H1 (cell line): ENCODE results near the gene RAD51B.

ENCODE experiments used
- CEBPB ChIP-seq: IDR thresholded peaks from 2 replicates; pipeline ENCODE4 v1.6.1; 2012; ENCODE audit warnings: low read depth, low read length
- EZH2 ChIP-seq: fragments of 200-600 bp; sonication (generic); IDR thresholded peaks from 2 replicates; pipeline ENCODE4 v1.7.1; 2012; ENCODE audit warnings: low read depth, mild to moderate bottlenecking, moderate library complexity, low read length, inconsistent platforms; ENCODE audit not compliant: severe bottlenecking
- JUN ChIP-seq: IDR thresholded peaks from 2 replicates; pipeline ENCODE4 v1.6.1; 2011; ENCODE audit warnings: low read depth, mild to moderate bottlenecking, improper control_type of control experiment, low read length
- SUZ12 ChIP-seq: fragments of 200-600 bp; sonication (generic); IDR thresholded peaks from 2 replicates; pipeline ENCODE4 v1.6.1; 2012; ENCODE audit warnings: mild to moderate bottlenecking, inconsistent platforms, low read length, moderate library complexity, mixed read lengths
- TF ChIP-seq, protein P1 (sequence below): IDR thresholded peaks from 2 replicates; pipeline ENCODE4 v1.6.1; 2011; ENCODE audit warnings: low read length, improper control_type of control experiment

DNA sequence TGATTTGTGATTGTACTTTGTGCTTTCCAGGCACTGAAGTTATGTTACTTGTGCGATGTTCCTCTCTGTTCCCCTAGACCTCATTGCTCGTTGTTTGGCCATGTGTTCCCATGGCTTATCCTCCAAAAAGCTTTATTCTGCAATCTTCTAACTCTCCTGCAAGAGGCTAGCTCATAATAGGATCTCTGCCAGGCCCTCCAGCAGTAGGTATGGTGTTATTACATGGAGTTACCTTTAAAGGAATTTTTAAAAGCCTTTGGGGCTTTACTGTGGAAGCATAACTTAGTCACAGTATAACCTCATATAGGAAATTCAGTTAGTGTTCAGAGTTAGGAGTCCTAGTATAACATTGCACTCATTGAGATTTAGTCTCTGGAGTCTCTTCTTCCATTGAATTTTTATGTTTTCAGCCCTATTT lies 292.3 kb downstream of the RAD51B start:
- TF ChIP-seq CEBPB (no peak), EZH2 (no peak), SUZ12 (no peak), JUN (no peak)
- TF ChIP-seq, protein P1, sequence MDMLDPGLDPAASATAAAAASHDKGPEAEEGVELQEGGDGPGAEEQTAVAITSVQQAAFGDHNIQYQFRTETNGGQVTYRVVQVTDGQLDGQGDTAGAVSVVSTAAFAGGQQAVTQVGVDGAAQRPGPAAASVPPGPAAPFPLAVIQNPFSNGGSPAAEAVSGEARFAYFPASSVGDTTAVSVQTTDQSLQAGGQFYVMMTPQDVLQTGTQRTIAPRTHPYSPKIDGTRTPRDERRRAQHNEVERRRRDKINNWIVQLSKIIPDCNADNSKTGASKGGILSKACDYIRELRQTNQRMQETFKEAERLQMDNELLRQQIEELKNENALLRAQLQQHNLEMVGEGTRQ = no peak
